HepG2 (cell line): ENCODE results near the gene BOLA3. TPM values are rescaled to one million over a fixed set of nuclear protein-coding genes. Genes with fewer than 3 reads are reported as not detected.

ENCODE experiments used
- ATAC-seq: fragments of 200-7000 bp; cut with Tn5 transposase; 3 replicates; pipeline ENCODE4 v1.9.1; 2020; ENCODE audit warnings: mild to moderate bottlenecking, moderate library complexity
- BruUV-seq: library from RNA; stranded (reverse); fragments of 400-500 nt; replicated peaks from 2 replicates; lab custom pipeline; 2021; lab: Mats Ljungman, UMichigan
- CTCF ChIA-PET: fragments of 300-600 bp; formaldehyde crosslinking; extraction: SDS; loops from one replicate; lab custom pipeline; 2021; ENCODE audit warnings: low total read pairs, inconsistent platforms, low intra/inter-chr PET ratio; lab: Yijun Ruan, JAX
- POLR2A ChIA-PET: fragments of 350-600 bp; sonication (Branson Sonifier 250); formaldehyde crosslinking; loops from one replicate; lab custom pipeline; 2020; ENCODE audit warnings: antibody characterized with exemption, inconsistent platforms; lab: Yijun Ruan, JAX
- DNase-seq: peaks from one replicate; pipeline ENCODE4 v3.0.0-alpha.2; 2015; ENCODE audit warnings: low spot score
- FAIRE-seq: peaks from 3 replicates; lab custom pipeline; 2011; peaks lifted over from hg19 to GRCh38; lab: Jason Lieb, UNC
- H2AFZ ChIP-seq: one replicate; pipeline ENCODE4 v1.6.1; 2011; ENCODE audit warnings: low read length, inconsistent platforms
- H3K27ac ChIP-seq: fragments of 300-600 bp; 3 replicates; pipeline ENCODE4 v1.8.0; 2011; ENCODE audit warnings: mixed run types, mild to moderate bottlenecking, mixed read lengths, low read length, inconsistent platforms; ENCODE audit not compliant: insufficient read depth; ENCODE audit errors: extremely low read length
- H3K27me3 ChIP-seq, 2 experiments: fragments of 200-600 bp in 1 of 2; 2 replicates in 1 of 2; 3 replicates in 1 of 2; pipeline versions ENCODE4 v1.6.0 to v1.8.0; 2011; ENCODE audit warnings: low read length in 2 of 2, mild to moderate bottlenecking in 2 of 2, moderate library complexity in 2 of 2, inconsistent platforms in 1 of 2; ENCODE audit not compliant: insufficient read depth in 2 of 2, control insufficient read depth in 1 of 2
- H3K36me3 ChIP-seq, 2 experiments: fragments of 200-600 bp in 1 of 2; replicated peaks in 1 of 2; 2 replicates in 1 of 2; 3 replicates in 1 of 2; pipeline versions ENCODE4 v1.5.1 to v1.8.0; 2011; ENCODE audit warnings: low read length in 2 of 2, inconsistent platforms in 1 of 2; ENCODE audit not compliant: insufficient read depth in 2 of 2, control insufficient read depth in 1 of 2
- H3K4me1 ChIP-seq: 2 replicates; pipeline ENCODE4 v1.5.1; 2012; ENCODE audit warnings: low read length, inconsistent platforms; ENCODE audit not compliant: insufficient read depth
- H3K4me2 ChIP-seq: 2 replicates; pipeline ENCODE4 v1.6.0; 2011; ENCODE audit warnings: low read depth, low read length, inconsistent platforms
- H3K4me3 ChIP-seq, 3 experiments: fragments of 200-600 bp in 1 of 3; sonication (generic), shearing (Covaris generic) in 1 of 3; replicated peaks in 1 of 3; 2 replicates each; pipeline ENCODE4 v1.5.1; 2011 to 2016; ENCODE audit warnings: low read length in 3 of 3, inconsistent platforms in 2 of 3, low read depth in 2 of 3, mild to moderate bottlenecking in 2 of 3, control low read depth in 1 of 3, mixed read lengths in 1 of 3; ENCODE audit not compliant: insufficient read depth in 1 of 3
- H3K79me2 ChIP-seq: one replicate; pipeline ENCODE4 v1.6.1; 2011; ENCODE audit warnings: low read length, inconsistent platforms; ENCODE audit not compliant: insufficient read depth
- H3K9ac ChIP-seq: 2 replicates; pipeline ENCODE4 v1.6.0; 2011; ENCODE audit warnings: mild to moderate bottlenecking, low read depth, low read length, inconsistent platforms; ENCODE audit not compliant: insufficient read depth
- H3K9me3 ChIP-seq: 2 replicates; pipeline ENCODE4 v1.5.1; 2012; ENCODE audit warnings: mild to moderate bottlenecking, low read length
- H4K20me1 ChIP-seq: 2 replicates; pipeline ENCODE4 v1.6.0; 2011; ENCODE audit warnings: inconsistent platforms, mild to moderate bottlenecking, low read length, moderate library complexity; ENCODE audit not compliant: insufficient read depth
- DNMT1 ChIP-seq: sonication (generic); formaldehyde crosslinking; IDR thresholded peaks from 2 replicates; pipeline ENCODE4 v1.5.1; 2020; ENCODE audit warnings: mild to moderate bottlenecking, missing genetic modification reagents
- MAF1 ChIP-seq: sonication (generic); formaldehyde crosslinking; IDR thresholded peaks from 2 replicates; pipeline ENCODE4 v1.5.0; 2020; ENCODE audit warnings: missing genetic modification reagents, borderline replicate concordance
- MXD4 ChIP-seq: IDR thresholded peaks from 2 replicates; pipeline ENCODE4 v1.6.1; 2016; ENCODE audit warnings: mild to moderate bottlenecking, missing biosample characterization, missing genetic modification reagents
- NR2F1 ChIP-seq, 2 experiments: fragments of 450-650 bp in 1 of 2; formaldehyde crosslinking in 1 of 2; IDR thresholded peaks; 2 replicates each; pipeline versions ENCODE4 v1.5.0 to v1.6.1; 2016 to 2020; ENCODE audit warnings: mild to moderate bottlenecking in 1 of 2, missing compliant biosample characterization in 1 of 2, missing genetic modification reagents in 1 of 2, moderate library complexity in 1 of 2
- RARG ChIP-seq: sonication (generic); formaldehyde crosslinking; IDR thresholded peaks from 2 replicates; pipeline ENCODE4 v1.4.0; 2020; ENCODE audit warnings: low read depth, mild to moderate bottlenecking, missing genetic modification reagents
- RBM39 ChIP-seq: fragments of 200-400 bp; formaldehyde crosslinking; IDR thresholded peaks from one replicate; pipeline ENCODE4 v1.6.1; 2018; ENCODE audit warnings: antibody characterized with exemption, mild to moderate bottlenecking, low read depth, low read length; ENCODE audit not compliant: poor library complexity, severe bottlenecking
- SPEN ChIP-seq: sonication (generic); formaldehyde crosslinking; IDR thresholded peaks from 2 replicates; pipeline ENCODE4 v1.5.1; 2020; ENCODE audit warnings: low read depth, mild to moderate bottlenecking, missing genetic modification reagents
- ZFYVE20 ChIP-seq: sonication (generic); formaldehyde crosslinking; IDR thresholded peaks from 2 replicates; pipeline ENCODE4 v1.8.0; 2023; ENCODE audit warnings: low read depth, mild to moderate bottlenecking, moderate library complexity, missing genetic modification reagents, borderline replicate concordance
- ZMAT3 ChIP-seq: sonication (generic); formaldehyde crosslinking; conservative IDR thresholded peaks from 2 replicates; pipeline ENCODE4 v1.7.0; 2021; ENCODE audit warnings: missing genetic modification reagents
- ZNF577 ChIP-seq: sonication (generic); formaldehyde crosslinking; IDR thresholded peaks from 2 replicates; pipeline ENCODE4 v1.4.0; 2020; ENCODE audit warnings: mild to moderate bottlenecking, low read depth, missing genetic modification reagents, borderline replicate concordance
- ZNF768 ChIP-seq: sonication (generic); formaldehyde crosslinking; IDR thresholded peaks from 2 replicates; pipeline ENCODE4 v1.4.0; 2020; ENCODE audit warnings: missing genetic modification reagents
- ZNF781 ChIP-seq: sonication (generic); formaldehyde crosslinking; IDR thresholded peaks from 2 replicates; pipeline ENCODE4 v1.5.1; 2020; ENCODE audit warnings: borderline replicate concordance, mild to moderate bottlenecking, missing genetic modification reagents; ENCODE audit errors: not compliant biosample characterization
- WGBS: methylation state at CpG from one replicate; pipeline ENCODE4 v1.1.6; 2017; ENCODE audit warnings: low lambda C conversion rate; 5-methylcytosine and 5-hydroxymethylcytosine counted together
- in situ Hi-C: cut with HindIII; loops from 2 replicates; pipeline ENCODE4 v1.10.0; 2017; ENCODE audit warnings: low pct_unique_long_range_greater_than_20kb; ENCODE audit not compliant: extremely low pct_ligation_motif_present
- intact Hi-C: fragments of 100-400 bp; cut with micrococcal nuclease; formaldehyde crosslinking; loops from one replicate; pipeline ENCODE4 v1.10.0; 2022; ENCODE audit not compliant: unreplicated experiment
- polyA plus RNA-seq, 8 experiments: library from polyadenylated mRNA; depleted of rRNA in 3 of 8; stranded (reverse) in 7 of 8; unstranded in 1 of 8; fragments of >200 nt; fragmentation: Illumina TruSeq in 4 of 8; extraction: Trizol in 4 of 8; gene quantifications; 2 replicates each; pipeline versions ENCODE4 v1.2.1 to v1.2.3, GENCODE V29; 2011 to 2016; ENCODE audit warnings: low read depth in 4 of 8, missing spikeins in 1 of 8, mixed read lengths in 1 of 8; ENCODE audit not compliant: insufficient read depth in 1 of 8
- total RNA-seq, 5 experiments: library from RNA; depleted of rRNA; stranded (reverse); fragments of >200 nt; fragmentation: Illumina TruSeq; extraction: Trizol; gene quantifications; 2 replicates each; pipeline ENCODE4 v1.2.3, GENCODE V29; 2016; ENCODE audit warnings: low read depth in 1 of 5
- TF ChIP-seq, protein P1 (sequence below): sonication (generic); formaldehyde crosslinking; IDR thresholded peaks from 2 replicates; pipeline ENCODE4 v1.5.1; 2020; ENCODE audit warnings: mild to moderate bottlenecking, moderate library complexity, missing genetic modification reagents
- TF ChIP-seq, protein P2 (sequence below): sonication (generic); formaldehyde crosslinking; IDR thresholded peaks from 2 replicates; pipeline ENCODE4 v1.4.0; 2020; ENCODE audit warnings: missing genetic modification reagents
- TF ChIP-seq, protein P3 (sequence below): sonication (generic); formaldehyde crosslinking; IDR thresholded peaks from 2 replicates; pipeline ENCODE4 v1.4.0; 2020; ENCODE audit warnings: mild to moderate bottlenecking, missing genetic modification reagents

Gene BOLA3
- total and polyA plus RNA-seq, 2 of the 13 experiments (the other 11 are each of a cell fraction or from before 2014, with no cell fraction given) = 89.7 to 170 TPM

DNA sequence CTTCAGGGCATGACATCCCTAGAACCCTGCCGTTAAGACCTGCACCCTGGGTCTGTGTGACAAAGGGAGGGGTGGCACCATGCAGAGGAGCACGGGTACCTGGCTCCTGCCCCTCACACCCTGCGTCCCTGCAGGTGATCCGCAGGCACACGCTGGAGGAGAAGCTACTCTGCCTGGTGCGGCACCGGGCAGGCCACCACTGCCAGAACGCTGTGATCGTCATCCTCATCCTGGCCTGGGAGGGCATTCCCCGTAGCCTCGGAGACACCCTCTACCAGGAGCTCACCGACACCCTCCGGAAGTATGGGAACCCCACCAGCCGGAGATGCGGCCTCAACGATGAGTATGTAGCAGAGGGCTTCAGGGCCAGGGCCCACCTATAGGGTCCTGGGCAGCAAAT is 60.0 kb downstream of the BOLA3 start:
- intact Hi-C loops = no loop called here
- POLR2A ChIA-PET = no interaction called here
- no TSS peak for BruUV-seq

DNA sequence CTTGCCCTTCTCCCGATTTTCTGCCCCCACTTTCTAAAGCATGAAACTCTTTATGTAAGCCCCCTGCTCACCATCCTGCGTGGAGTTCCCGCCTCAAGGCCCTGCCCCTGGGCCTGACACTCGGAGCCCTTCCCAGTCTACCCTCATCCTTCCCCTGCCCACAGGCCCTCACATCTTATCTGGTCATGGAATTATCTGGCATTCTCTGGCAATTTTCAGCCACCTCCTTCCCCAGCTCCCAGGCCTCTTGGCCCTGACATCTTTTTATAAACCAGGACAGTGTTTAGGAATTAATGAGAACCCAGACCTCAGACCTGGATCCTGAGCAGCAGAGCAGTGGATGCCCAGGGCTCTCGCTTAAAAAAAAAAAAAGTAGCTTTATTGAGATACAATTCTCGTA is 61.7 kb downstream of the BOLA3 start:
- Histone ChIP-seq H3K27ac (no peak overlapping the region), H3K9ac (no peak overlapping the region), H3K79me2 (no peaks in the 10 kb centered on the region), H3K4me1 (no peaks in the 10 kb centered on the region), H4K20me1 (no peaks in the 10 kb centered on the region), H3K4me3 (no peak overlapping the region), H3K36me3 (peaks cover 25 to 68% of the 10 kb centered on the region in 2 experiments), H3K27me3 (no peaks in the 10 kb centered on the region), H2AFZ (no peak overlapping the region), H3K9me3 (no peaks in the 10 kb centered on the region), H3K4me2 (no peak overlapping the region)
- FAIRE-seq = no peak
- in situ Hi-C loops (no loop called here), intact Hi-C loops (no loop called here)
- ChIA-PET POLR2A (no interaction called here), CTCF (no interaction called here)
- ATAC-seq = no peak
- no TSS peak for BruUV-seq
- DNase-seq = no peak
- 96% methylated on average over 6 of the region's 6 CpGs for WGBS
- TF ChIP-seq ZNF781 (CRISPR knock-in tag) = no peak
- TF ChIP-seq MXD4 = no peak
- TF ChIP-seq NR2F1 (CRISPR knock-in tag; IDR thresholded peaks at IDR 0.05) = no peak
- TF ChIP-seq, protein P1, sequence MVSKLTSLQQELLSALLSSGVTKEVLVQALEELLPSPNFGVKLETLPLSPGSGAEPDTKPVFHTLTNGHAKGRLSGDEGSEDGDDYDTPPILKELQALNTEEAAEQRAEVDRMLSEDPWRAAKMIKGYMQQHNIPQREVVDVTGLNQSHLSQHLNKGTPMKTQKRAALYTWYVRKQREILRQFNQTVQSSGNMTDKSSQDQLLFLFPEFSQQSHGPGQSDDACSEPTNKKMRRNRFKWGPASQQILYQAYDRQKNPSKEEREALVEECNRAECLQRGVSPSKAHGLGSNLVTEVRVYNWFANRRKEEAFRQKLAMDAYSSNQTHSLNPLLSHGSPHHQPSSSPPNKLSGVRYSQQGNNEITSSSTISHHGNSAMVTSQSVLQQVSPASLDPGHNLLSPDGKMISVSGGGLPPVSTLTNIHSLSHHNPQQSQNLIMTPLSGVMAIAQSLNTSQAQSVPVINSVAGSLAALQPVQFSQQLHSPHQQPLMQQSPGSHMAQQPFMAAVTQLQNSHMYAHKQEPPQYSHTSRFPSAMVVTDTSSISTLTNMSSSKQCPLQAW (CRISPR knock-in tag) = no peak
- no peak for TF ChIP-seq DNMT1 (CRISPR knock-in tag)
- TF ChIP-seq ZNF577 (CRISPR knock-in tag) = no peak
- TF ChIP-seq, protein P2, sequence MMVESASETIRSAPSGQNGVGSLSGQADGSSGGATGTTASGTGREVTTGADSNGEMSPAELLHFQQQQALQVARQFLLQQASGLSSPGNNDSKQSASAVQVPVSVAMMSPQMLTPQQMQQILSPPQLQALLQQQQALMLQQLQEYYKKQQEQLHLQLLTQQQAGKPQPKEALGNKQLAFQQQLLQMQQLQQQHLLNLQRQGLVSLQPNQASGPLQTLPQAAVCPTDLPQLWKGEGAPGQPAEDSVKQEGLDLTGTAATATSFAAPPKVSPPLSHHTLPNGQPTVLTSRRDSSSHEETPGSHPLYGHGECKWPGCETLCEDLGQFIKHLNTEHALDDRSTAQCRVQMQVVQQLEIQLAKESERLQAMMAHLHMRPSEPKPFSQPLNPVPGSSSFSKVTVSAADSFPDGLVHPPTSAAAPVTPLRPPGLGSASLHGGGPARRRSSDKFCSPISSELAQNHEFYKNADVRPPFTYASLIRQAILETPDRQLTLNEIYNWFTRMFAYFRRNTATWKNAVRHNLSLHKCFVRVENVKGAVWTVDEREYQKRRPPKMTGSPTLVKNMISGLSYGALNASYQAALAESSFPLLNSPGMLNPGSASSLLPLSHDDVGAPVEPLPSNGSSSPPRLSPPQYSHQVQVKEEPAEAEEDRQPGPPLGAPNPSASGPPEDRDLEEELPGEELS (CRISPR knock-in tag) = no peak
- TF ChIP-seq RBM39 = no peak

More for the DNA sequence above, 60.0 kb downstream of the BOLA3 start:
- FAIRE-seq (no peak), ATAC-seq (no peak), DNase-seq (no peak)
- in situ Hi-C loops = no loop called here
- 97% methylated on average over 15 of the region's 16 CpGs for WGBS
- H3K79me2 ChIP-seq = no peaks in the 10 kb centered on the region
- no peak overlapping the region for H2AFZ ChIP-seq
- CTCF ChIA-PET = no interaction called here
- no peaks in the 10 kb centered on the region for H4K20me1 ChIP-seq
- H3K27me3 ChIP-seq = no peaks in the 10 kb centered on the region
- H3K36me3 ChIP-seq = peaks cover 25 to 67% of the 10 kb centered on the region in 2 experiments; a peak in 4 of 5 replicates
- no peaks in the 10 kb centered on the region for H3K9me3 ChIP-seq
- no peak overlapping the region for H3K4me3 ChIP-seq
- no peak for TF ChIP-seq ZFYVE20
- TF ChIP-seq RARG = no peak
- TF ChIP-seq, protein P3, sequence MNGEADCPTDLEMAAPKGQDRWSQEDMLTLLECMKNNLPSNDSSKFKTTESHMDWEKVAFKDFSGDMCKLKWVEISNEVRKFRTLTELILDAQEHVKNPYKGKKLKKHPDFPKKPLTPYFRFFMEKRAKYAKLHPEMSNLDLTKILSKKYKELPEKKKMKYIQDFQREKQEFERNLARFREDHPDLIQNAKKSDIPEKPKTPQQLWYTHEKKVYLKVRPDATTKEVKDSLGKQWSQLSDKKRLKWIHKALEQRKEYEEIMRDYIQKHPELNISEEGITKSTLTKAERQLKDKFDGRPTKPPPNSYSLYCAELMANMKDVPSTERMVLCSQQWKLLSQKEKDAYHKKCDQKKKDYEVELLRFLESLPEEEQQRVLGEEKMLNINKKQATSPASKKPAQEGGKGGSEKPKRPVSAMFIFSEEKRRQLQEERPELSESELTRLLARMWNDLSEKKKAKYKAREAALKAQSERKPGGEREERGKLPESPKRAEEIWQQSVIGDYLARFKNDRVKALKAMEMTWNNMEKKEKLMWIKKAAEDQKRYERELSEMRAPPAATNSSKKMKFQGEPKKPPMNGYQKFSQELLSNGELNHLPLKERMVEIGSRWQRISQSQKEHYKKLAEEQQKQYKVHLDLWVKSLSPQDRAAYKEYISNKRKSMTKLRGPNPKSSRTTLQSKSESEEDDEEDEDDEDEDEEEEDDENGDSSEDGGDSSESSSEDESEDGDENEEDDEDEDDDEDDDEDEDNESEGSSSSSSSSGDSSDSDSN (CRISPR knock-in tag) = no peak
- TF ChIP-seq SPEN (CRISPR knock-in tag) = no peak
- no peak for TF ChIP-seq ZMAT3 (CRISPR knock-in tag)
- no peak for TF ChIP-seq MAF1
- peak; percentile 14; the same call in 1 of the 2 replicates for TF ChIP-seq ZNF768 (CRISPR knock-in tag)
- no peak overlapping the region for H3K9ac ChIP-seq
- no peak overlapping the region for H3K4me2 ChIP-seq
- no peak overlapping the region for H3K27ac ChIP-seq
- H3K4me1 ChIP-seq = no peaks in the 10 kb centered on the region
